ENCODE measurements around the gene BUD31.
"Not testable (repeated sequence)": the region's sequence is repeated elsewhere in the genome, so short reads cannot be mapped to it uniquely, and the experiment has no call there.

The BUD31 gene

GRCh38 chr7:99399597-99399996 is 9.2 kb upstream of the BUD31 start:
- DNase-seq (ENCODE audit: low read depth), result no peak

- DNase-seq (ENCODE audit: low read depth), result no peak
These were observed 5.9 kb upstream of the BUD31 start for GRCh38 chr7:99402854-99403253.

GRCh38 chr7:99403764-99404163 is 5.0 kb upstream of the BUD31 start:
- no peak for DNase-seq (ENCODE audit: low read depth)

- no peak for DNase-seq (ENCODE audit: low read depth)
These were observed 4.4 kb upstream of the BUD31 start for GRCh38 chr7:99404235-99404976.

- DNase-seq (ENCODE audit: low read depth), result no peak
These were observed 3.8 kb upstream of the BUD31 start for GRCh38 chr7:99404977-99405320.

- DNase-seq (ENCODE audit: low read depth), result no peak
These were observed 2.2 kb upstream of the BUD31 start for GRCh38 chr7:99406557-99406956.

GRCh38 chr7:99407872-99408378 is 844 bp upstream of the BUD31 start:
- peak; percentile 29 for DNase-seq (ENCODE audit: low read depth)

GRCh38 chr7:99409192-99409572 is 413 bp downstream of the BUD31 start:
- no peak for DNase-seq (ENCODE audit: low read depth)

- no peak for DNase-seq (ENCODE audit: low read depth)
These were observed 1.0 kb downstream of the BUD31 start for GRCh38 chr7:99409806-99410205.

GRCh38 chr7:99410635-99411034 is 1.9 kb downstream of the BUD31 start:
- DNase-seq (ENCODE audit: low read depth), result no peak

GRCh38 chr7:99415513-99416127 is 6.9 kb downstream of the BUD31 start:
- not testable (repeated sequence) for DNase-seq (ENCODE audit: low read depth)

- DNase-seq (ENCODE audit: low read depth), result no peak
These were observed 9.5 kb downstream of the BUD31 start for GRCh38 chr7:99418260-99418659.

- no peak for DNase-seq (ENCODE audit: low read depth)
These were observed 10.7 kb downstream of the BUD31 start for GRCh38 chr7:99419323-99420021.

GRCh38 chr7:99420213-99420612 is 11.4 kb downstream of the BUD31 start:
- no peak for DNase-seq (ENCODE audit: low read depth)

GRCh38 chr7:99420986-99421385 is 12.2 kb downstream of the BUD31 start:
- DNase-seq (ENCODE audit: low read depth), result no peak

- DNase-seq (ENCODE audit: low read depth), result no peak
These were observed 13.4 kb downstream of the BUD31 start for GRCh38 chr7:99422186-99422585.

- DNase-seq (ENCODE audit: low read depth), result no peak
These were observed 13.9 kb downstream of the BUD31 start for GRCh38 chr7:99422625-99423024.

- no peak for DNase-seq (ENCODE audit: low read depth)
These were observed 16.4 kb downstream of the BUD31 start for GRCh38 chr7:99424932-99425730.

GRCh38 chr7:99428972-99429566 is 20.3 kb downstream of the BUD31 start:
- DNase-seq (ENCODE audit: low read depth), result no peak

GRCh38 chr7:99429756-99430155 is 21.0 kb downstream of the BUD31 start:
- DNase-seq (ENCODE audit: low read depth), result no peak

GRCh38 chr7:99431756-99432540 is 23.2 kb downstream of the BUD31 start:
- DNase-seq (ENCODE audit: low read depth), result not testable (repeated sequence)
